Liver (tissue), 9 donors: ENCODE data around the gene APOL2. TPM values are rescaled to one million over a fixed set of nuclear protein-coding genes. Genes with fewer than 3 reads are reported as not detected.
A peak's percentile ranks its signal among the peaks of the same experiment; 100 is the strongest.

Experiments
- DNase-seq: peaks from one replicate; pipeline ENCODE4 v3.0.0-alpha.2; 2017; ENCODE audit warnings: low spot score
- H3K27ac ChIP-seq, 2 donors: one replicate each; pipeline ENCODE4 v1.7.0; 2013; ENCODE audit warnings: inconsistent platforms in 2 of 2, low read length in 2 of 2, control low read depth in 1 of 2, low read depth in 1 of 2, mild to moderate bottlenecking in 1 of 2
- H3K27me3 ChIP-seq, 4 donors: one replicate each; pipeline versions ENCODE4 v1.6.1 to v1.7.0; 2013; ENCODE audit warnings: low read length in 3 of 4, inconsistent platforms in 1 of 4, mild to moderate bottlenecking in 1 of 4, moderate library complexity in 1 of 4; ENCODE audit not compliant: control insufficient read depth in 4 of 4, insufficient read depth in 4 of 4
- H3K36me3 ChIP-seq, 4 donors: one replicate each; pipeline versions ENCODE4 v1.6.1 to v1.7.0; 2013; ENCODE audit warnings: low read length in 3 of 4, mild to moderate bottlenecking in 3 of 4, low read depth in 1 of 4, moderate library complexity in 1 of 4; ENCODE audit not compliant: control insufficient read depth in 4 of 4, insufficient read depth in 3 of 4
- H3K4me1 ChIP-seq, 4 donors: one replicate each; pipeline versions ENCODE4 v1.6.1 to v1.7.0; 2013; ENCODE audit warnings: low read length in 3 of 4, mild to moderate bottlenecking in 3 of 4, moderate library complexity in 1 of 4; ENCODE audit not compliant: control insufficient read depth in 4 of 4, insufficient read depth in 4 of 4
- H3K4me3 ChIP-seq, 3 donors: one replicate each; pipeline versions ENCODE4 v1.6.1 to v1.7.0; 2013; ENCODE audit warnings: low read length in 3 of 3, control low read depth in 1 of 3, low read depth in 1 of 3, mild to moderate bottlenecking in 1 of 3
- H3K9ac ChIP-seq, 2 donors: one replicate each; pipeline ENCODE4 v1.7.0; 2013; ENCODE audit warnings: low read length in 2 of 2, mild to moderate bottlenecking in 2 of 2, moderate library complexity in 2 of 2, control low read depth in 1 of 2, low read depth in 1 of 2
- H3K9me3 ChIP-seq, 4 donors: one replicate each; pipeline versions ENCODE4 v1.6.1 to v1.7.0; 2013; ENCODE audit warnings: low read length in 3 of 4; ENCODE audit not compliant: control insufficient read depth in 4 of 4
- ATF3 ChIP-seq: IDR thresholded peaks from 2 replicates; pipeline ENCODE4 v1.6.1; 2016; ENCODE audit warnings: antibody characterized with exemption
- EGR1 ChIP-seq, 2 donors: IDR thresholded peaks; 2 replicates each; pipeline ENCODE4 v1.6.1; 2016 to 2018; ENCODE audit warnings: antibody characterized with exemption in 2 of 2, low read depth in 2 of 2
- FOXA1 ChIP-seq: IDR thresholded peaks from 2 replicates; pipeline ENCODE4 v1.6.1; 2016; ENCODE audit warnings: antibody characterized with exemption
- FOXA2 ChIP-seq: IDR thresholded peaks from 2 replicates; pipeline ENCODE4 v1.6.1; 2016; ENCODE audit warnings: antibody characterized with exemption
- GABPA ChIP-seq, 2 donors: IDR thresholded peaks in 1 of 2; conservative IDR thresholded peaks in 1 of 2; 2 replicates each; pipeline ENCODE4 v1.6.1; 2016; ENCODE audit warnings: antibody characterized with exemption in 2 of 2, mild to moderate bottlenecking in 1 of 2, moderate library complexity in 1 of 2
- HNF4A ChIP-seq, 2 donors: conservative IDR thresholded peaks; 2 replicates each; pipeline ENCODE4 v1.6.1; 2016; ENCODE audit warnings: antibody characterized with exemption in 2 of 2, mild to moderate bottlenecking in 2 of 2
- HNF4G ChIP-seq: IDR thresholded peaks from 2 replicates; pipeline ENCODE4 v1.6.1; 2016; ENCODE audit warnings: antibody characterized with exemption
- JUND ChIP-seq, 2 donors: IDR thresholded peaks; 2 replicates each; pipeline ENCODE4 v1.6.1; 2016; ENCODE audit warnings: antibody characterized with exemption in 2 of 2
- MAX ChIP-seq: IDR thresholded peaks from 2 replicates; pipeline ENCODE4 v1.6.1; 2016; ENCODE audit warnings: antibody characterized with exemption
- NR2F2 ChIP-seq: IDR thresholded peaks from 2 replicates; pipeline ENCODE4 v1.6.1; 2016; ENCODE audit warnings: antibody characterized with exemption
- RAD21 ChIP-seq, 2 donors: IDR thresholded peaks; 2 replicates each; pipeline ENCODE4 v1.6.1; 2016; ENCODE audit warnings: antibody characterized with exemption in 2 of 2, mild to moderate bottlenecking in 2 of 2
- REST ChIP-seq: IDR thresholded peaks from 2 replicates; pipeline ENCODE4 v1.6.1; 2016; ENCODE audit warnings: antibody characterized with exemption, mild to moderate bottlenecking
- RXRA ChIP-seq, 2 donors: IDR thresholded peaks; 2 replicates each; pipeline ENCODE4 v1.6.1; 2017 to 2018; ENCODE audit warnings: antibody characterized with exemption in 2 of 2, mild to moderate bottlenecking in 1 of 2
- SP1 ChIP-seq: IDR thresholded peaks from 2 replicates; pipeline ENCODE4 v1.6.1; 2018; ENCODE audit warnings: antibody characterized with exemption, mild to moderate bottlenecking
- TAF1 ChIP-seq: conservative IDR thresholded peaks from 2 replicates; pipeline ENCODE4 v1.6.1; 2016; ENCODE audit warnings: antibody characterized with exemption, mild to moderate bottlenecking
- YY1 ChIP-seq: IDR thresholded peaks from 2 replicates; pipeline ENCODE4 v1.6.1; 2016; ENCODE audit warnings: antibody characterized with exemption, mild to moderate bottlenecking
- ZBTB33 ChIP-seq: IDR thresholded peaks from 2 replicates; pipeline ENCODE4 v1.6.1; 2016; ENCODE audit warnings: antibody characterized with exemption
- WGBS: extraction: QIAGEN DNeasy Blood & Tissue Kit; methylation state at CpG from one replicate; pipeline ENCODE4 v1.1.7; 2013; 5-methylcytosine and 5-hydroxymethylcytosine counted together
- polyA plus RNA-seq, 2 donors: library from polyadenylated mRNA; stranded (reverse) in 1 of 2; unstranded in 1 of 2; fragments of 200-250 nt in 1 of 2; fragments of >200 nt in 1 of 2; fragmentation: Nextera tagmentation in 1 of 2; extraction: Ambion mirVana in 1 of 2; gene quantifications; one replicate each; pipeline versions ENCODE4 v1.2.1 to v1.2.3, GENCODE V29; 2013 to 2015
- total RNA-seq, 2 donors: library from RNA; depleted of rRNA; stranded (reverse); fragments of >200 nt; gene quantifications; one replicate each; pipeline ENCODE4 v1.2.3, GENCODE V29; 2014
- TF ChIP-seq, protein P1 (sequence below): fragments of 150-350 bp; IDR thresholded peaks from 2 replicates; pipeline ENCODE4 v1.5.1; 2017; ENCODE audit warnings: improper control_type of control experiment, low read depth, low read length; ENCODE audit not compliant: missing input control
- donor health status: healthy.
- donor health status: healthy.
- donor health status: healthy.
- donor health status: healthy.
- donor health status: healthy.

Gene APOL2
- total and polyA plus RNA-seq, 4 donors = 14.3 to 77.2 (median 21.7) TPM

DNA sequence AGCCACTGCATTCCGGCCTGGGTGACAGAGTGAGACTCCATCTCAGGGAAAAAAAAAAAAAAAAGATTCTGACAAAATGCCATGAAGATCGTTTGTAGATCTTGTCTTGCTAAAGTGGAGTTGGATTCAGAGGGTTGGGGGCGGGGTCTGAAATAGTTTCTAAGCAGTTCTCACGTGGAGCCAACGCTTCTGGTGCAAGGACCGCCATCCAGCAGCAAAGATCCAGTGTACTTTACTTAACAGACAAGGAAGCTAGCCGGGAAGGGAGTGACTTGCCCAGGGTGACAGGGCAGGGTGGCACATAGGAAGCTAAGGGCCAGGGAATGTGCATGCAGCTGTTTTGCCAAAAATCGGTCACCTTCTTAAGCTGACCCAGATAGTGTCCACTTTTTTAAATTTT lies 41.1 kb upstream of the APOL2 start:
- Histone ChIP-seq H3K9me3 (no peaks in the 10 kb centered on the region), H3K4me1 (peaks cover 8 to 47% (median 35%) of the 10 kb centered on the region in 4 donors), H3K27ac (no peak overlapping the region), H3K36me3 (peaks cover 15 to 40% (median 30%) of the 10 kb centered on the region in 4 donors), H3K27me3 (no peaks in the 10 kb centered on the region), H3K9ac (no peak overlapping the region), H3K4me3 (no peak overlapping the region)
- no peak for DNase-seq
- WGBS = 55% methylated on average over 8 of the region's 8 CpGs
- TF ChIP-seq RXRA (IDR thresholded peaks at IDR 0.05) (no peak), HNF4A (conservative IDR thresholded peaks at IDR 0.05) (no peak), MAX (no peak), GABPA (IDR thresholded peaks at IDR 0.05 in 1 of 2, conservative IDR thresholded peaks at IDR 0.05 in 1 of 2) (no peak), REST (no peak), ZBTB33 (no peak), SP1 (no peak), JUND (IDR thresholded peaks at IDR 0.05) (no peak), EGR1 (IDR thresholded peaks at IDR 0.05; ENCODE audit: low read depth in 2 of 2) (no peak), TAF1 (no peak), HNF4G (no peak), ATF3 (no peak), FOXA2 (no peak), FOXA1 (no peak), YY1 (no peak)
- TF ChIP-seq, protein P1, sequence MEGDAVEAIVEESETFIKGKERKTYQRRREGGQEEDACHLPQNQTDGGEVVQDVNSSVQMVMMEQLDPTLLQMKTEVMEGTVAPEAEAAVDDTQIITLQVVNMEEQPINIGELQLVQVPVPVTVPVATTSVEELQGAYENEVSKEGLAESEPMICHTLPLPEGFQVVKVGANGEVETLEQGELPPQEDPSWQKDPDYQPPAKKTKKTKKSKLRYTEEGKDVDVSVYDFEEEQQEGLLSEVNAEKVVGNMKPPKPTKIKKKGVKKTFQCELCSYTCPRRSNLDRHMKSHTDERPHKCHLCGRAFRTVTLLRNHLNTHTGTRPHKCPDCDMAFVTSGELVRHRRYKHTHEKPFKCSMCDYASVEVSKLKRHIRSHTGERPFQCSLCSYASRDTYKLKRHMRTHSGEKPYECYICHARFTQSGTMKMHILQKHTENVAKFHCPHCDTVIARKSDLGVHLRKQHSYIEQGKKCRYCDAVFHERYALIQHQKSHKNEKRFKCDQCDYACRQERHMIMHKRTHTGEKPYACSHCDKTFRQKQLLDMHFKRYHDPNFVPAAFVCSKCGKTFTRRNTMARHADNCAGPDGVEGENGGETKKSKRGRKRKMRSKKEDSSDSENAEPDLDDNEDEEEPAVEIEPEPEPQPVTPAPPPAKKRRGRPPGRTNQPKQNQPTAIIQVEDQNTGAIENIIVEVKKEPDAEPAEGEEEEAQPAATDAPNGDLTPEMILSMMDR = no peak

DNA sequence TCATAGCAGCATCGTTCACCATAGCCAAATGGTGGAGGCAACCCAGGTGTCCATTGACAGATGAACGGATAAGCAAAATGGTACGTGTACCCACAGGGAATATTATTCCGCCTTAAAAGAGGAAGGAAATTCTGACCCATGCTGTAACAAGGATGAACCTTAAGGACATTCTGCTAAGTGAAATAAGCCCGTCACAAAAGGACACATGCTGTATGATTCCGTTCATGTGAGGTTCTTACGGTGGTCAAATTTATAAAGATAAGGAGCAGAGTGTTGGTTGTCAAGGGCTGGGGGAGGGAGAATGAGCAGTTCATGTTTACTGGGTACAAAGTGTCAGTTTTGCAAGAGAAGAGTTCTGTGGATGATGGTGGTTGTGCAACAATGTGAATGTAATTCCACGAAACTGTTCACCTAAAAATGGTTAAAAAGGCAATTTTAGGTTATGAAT lies 39.9 kb upstream of the APOL2 start:
- WGBS = 26% methylated on average over 8 of the region's 8 CpGs
- Histone ChIP-seq H3K4me1 (peaks cover 7 to 39% (median 29%) of the 10 kb centered on the region in 4 donors), H3K27me3 (no peaks in the 10 kb centered on the region), H3K4me3 (peak overlapping the region in 1 of 3 donors; percentile 23), H3K9ac (no peak overlapping the region), H3K27ac (peak overlapping the region; percentile 33 to 73), H3K36me3 (peaks cover 15 to 29% (median 21%) of the 10 kb centered on the region in 4 donors), H3K9me3 (no peaks in the 10 kb centered on the region)
- no peak for DNase-seq
- TF ChIP-seq JUND (IDR thresholded peaks at IDR 0.05) (peak; percentile 60 to 73), EGR1 (IDR thresholded peaks at IDR 0.05; ENCODE audit: low read depth in 2 of 2) (no peak), NR2F2 (no peak), SP1 (peak; percentile 81), RXRA (IDR thresholded peaks at IDR 0.05) (peak; percentile 74 to 91), ATF3 (no peak), TAF1 (no peak), FOXA2 (peak; percentile 79), MAX (no peak), HNF4A (conservative IDR thresholded peaks at IDR 0.05) (peak; percentile 94), RAD21 (IDR thresholded peaks at IDR 0.05) (peak; percentile 11 to 24), HNF4G (peak; percentile 58), YY1 (peak; percentile 70), FOXA1 (peak; percentile 70)
- TF ChIP-seq, protein P1 = no peak
